HG02623 (cell line): ENCODE measurements around the gene TBC1D14.
"Not testable (repeated sequence)": the region's sequence is repeated elsewhere in the genome, so short reads cannot be mapped to it uniquely, and the experiment has no call there.

ENCODE experiments used
- ATAC-seq: cut with Tn5 transposase; IDR thresholded peaks from one replicate; pipeline ENCODE4 v1.9.1; 2021; ENCODE audit warnings: moderate library complexity; ENCODE audit not compliant: unreplicated experiment

The TBC1D14 gene

DNA sequence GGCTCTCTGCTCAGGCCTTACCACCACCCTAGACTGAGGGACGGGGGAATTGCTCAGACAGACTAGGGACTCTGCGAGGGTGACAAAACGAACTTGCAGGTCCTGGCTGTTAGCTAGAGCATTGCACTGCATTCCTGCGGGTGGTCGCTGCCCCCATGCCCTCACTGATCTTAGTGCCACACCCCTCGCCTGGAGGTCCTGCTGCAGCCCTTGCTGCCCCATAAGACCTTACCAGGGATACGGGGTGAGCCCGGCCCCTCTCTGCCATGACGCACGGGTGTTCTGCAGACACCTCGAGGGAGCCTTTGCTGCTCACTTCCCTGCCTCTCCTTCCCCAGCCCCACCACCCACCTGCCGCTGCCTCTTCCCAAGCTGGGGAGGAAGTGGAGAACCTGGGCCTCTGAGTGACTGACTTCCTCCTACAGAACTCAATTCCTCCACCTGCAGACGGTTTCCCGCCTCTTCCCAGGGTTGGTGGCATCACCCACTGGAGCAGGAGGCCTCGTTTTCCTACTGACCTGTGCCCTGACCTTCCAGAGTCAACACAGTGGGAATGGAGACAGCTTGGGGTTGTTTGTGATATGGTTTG lies 19.8 kb upstream of the TBC1D14 start:
- ATAC-seq = no peak

DNA sequence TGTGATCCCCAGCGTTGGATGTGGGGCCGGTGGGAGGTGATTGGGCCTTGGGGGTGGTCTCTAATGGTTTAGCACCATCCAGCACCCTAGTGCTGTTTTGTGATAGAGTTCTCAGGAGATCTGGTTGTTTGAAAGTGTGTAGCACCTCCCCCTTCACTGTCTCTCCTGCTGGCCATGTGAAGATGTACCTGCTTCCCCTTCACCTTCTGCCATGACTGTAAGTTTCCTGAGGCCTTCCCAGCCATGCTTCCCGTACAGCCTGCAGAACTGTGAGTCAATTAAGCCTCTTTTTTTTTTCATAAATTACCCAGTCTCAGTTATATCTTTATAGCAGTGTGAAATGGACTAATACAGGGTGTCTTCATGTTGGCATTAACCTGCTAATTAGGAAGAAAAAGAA lies 19.3 kb upstream of the TBC1D14 start:
- ATAC-seq = no peak

DNA sequence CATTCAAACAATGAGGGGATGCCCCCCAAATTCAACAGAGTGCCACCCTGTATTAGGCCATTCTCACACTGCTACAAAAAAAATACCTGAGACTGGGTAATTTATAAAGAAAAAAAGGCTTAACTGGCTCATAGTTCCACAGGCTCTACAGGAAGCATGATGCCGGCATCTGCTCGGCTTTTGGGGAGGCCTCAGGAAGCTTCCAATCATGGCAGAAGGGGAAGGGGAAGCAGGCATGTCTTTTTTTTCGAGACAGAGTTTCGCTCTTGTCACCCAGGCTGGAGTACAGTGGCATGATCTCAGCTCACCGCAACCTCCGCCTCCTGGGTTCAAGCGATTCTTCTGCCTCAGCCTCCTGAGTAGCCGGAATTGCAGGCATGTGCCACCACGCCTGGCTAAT lies 18.7 kb upstream of the TBC1D14 start:
- not testable (repeated sequence) for ATAC-seq

DNA sequence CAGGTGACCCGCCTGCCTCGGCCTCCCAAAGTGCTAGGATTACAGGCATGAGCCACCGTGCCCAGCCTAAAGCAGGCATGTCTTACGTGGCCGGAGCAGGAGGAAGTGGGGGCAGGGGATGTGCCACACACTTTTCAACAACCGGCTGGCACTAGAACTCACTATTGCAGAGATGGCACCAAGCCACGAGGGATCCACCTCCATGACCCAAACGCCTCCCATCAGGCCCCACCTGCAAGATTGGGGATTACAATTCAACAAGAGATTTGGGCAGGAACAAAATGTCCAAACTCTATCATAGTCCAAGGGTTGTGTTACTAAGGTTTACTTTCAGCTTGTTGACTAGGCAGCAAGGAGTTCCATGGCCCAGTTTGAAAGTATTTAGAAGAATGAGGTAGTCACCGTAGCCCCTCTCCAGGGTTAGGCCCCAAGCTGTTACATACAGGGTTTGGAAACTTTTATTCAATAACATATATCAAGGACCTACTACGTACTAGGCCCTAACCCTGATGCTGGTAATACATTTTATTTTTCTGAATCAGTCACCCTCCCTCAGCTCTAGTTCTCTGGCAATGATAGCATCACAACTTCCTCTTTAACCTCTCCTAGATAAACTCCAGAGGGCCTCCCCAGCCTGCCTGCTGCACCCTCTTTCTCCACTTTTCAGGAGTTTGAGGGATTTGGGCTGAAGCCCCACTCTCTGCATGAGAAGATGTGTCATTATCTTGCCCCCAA lies 18.0 kb upstream of the TBC1D14 start:
- no peak for ATAC-seq

DNA sequence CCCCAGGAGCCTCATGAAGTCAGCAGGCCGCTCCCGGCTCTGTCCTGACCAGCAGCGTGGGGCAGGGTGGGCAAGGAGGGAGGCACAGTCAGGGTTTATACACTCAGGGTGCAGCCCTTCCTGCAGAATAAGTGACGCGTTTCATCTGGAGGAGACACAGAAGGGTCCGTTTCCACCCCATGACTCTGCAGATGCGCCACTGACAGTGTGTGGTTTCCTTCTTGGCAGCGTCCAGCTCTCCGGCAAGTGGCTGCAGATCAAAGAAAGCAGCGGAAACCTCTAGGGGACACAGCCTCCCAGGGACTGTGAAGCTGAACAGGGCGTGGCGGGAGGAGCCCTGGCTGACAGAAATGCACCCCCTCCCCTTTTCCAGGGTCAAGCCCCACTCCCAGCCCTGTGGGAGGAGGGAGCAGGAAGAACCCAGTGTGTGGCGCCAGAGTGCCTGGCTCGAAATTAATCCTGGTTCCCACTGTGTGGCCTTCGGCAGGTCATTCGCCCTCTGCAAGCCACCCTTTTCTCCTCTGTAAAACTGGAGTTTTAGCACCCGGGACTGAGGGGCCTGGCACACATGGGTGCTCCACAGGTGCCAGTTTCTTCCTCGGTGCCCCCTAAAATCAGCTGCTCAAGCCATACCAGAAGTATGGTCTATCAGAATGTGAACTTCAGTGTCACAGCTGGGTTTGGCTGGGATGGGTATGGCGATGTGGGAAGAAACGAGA lies 17.3 kb upstream of the TBC1D14 start:
- ATAC-seq = no peak

DNA sequence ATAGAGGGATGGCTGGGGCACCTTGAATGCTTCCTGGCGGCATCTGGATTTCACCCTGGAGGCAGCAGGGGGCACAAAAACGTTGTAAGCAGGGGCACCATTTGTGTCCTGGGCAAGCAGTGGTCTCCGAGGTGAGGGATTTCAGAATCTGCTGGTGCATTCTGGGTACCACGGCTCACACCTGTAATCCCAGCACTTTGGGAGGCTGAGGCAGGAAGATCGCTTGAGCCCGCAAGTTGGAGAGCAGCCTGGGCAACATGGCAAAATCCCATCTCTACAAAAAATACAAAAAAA lies 16.8 kb upstream of the TBC1D14 start:
- ATAC-seq = no peak

DNA sequence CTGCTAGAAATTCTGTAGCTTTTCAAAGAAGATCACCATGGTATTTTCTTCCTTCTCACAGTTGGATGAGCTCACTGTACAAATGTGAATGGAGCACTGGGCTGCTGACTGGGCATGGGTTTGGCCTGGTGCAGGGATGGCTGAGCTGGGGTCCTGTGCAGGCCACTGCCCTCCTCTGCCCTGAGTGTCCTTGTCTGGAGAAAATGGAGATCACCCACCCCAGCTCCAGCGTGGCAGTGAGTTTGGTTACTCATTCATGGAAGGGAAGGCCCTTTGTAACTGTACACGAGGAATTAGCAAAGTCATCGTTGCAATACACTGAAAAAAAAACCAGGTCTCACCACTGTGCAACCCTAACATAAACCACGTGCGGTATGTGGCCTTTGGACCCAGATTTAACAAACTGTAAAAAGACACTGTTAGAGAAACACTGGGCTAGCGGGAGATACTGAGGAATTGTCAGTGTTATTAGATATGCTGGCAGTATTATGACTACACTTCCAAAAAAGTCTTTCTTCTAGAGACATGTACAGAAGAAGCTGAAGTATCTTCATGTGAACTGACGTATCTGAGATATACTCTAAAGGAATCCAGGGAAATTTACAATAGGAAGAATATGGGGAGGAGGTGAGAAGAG lies 16.1 kb upstream of the TBC1D14 start:
- no peak for ATAC-seq

DNA sequence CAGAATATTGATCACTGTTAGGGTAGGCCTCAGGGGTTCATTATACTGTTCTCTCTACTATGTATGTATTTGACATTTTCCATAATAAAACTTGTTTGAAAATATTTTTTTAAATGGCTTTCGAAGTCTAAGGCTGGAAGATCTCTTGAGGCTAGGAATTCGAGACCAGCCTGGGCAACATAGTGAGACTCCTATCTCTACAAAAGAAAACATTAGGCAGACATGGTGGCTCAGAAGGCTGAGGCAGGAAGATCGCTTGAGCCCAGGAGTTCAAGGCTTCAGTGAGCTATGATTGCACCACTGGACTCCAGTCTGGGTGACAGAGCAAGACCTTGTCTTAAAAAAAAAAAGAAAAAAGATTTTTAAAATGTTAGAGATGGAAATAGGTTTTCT lies 15.5 kb upstream of the TBC1D14 start:
- ATAC-seq = no peak

DNA sequence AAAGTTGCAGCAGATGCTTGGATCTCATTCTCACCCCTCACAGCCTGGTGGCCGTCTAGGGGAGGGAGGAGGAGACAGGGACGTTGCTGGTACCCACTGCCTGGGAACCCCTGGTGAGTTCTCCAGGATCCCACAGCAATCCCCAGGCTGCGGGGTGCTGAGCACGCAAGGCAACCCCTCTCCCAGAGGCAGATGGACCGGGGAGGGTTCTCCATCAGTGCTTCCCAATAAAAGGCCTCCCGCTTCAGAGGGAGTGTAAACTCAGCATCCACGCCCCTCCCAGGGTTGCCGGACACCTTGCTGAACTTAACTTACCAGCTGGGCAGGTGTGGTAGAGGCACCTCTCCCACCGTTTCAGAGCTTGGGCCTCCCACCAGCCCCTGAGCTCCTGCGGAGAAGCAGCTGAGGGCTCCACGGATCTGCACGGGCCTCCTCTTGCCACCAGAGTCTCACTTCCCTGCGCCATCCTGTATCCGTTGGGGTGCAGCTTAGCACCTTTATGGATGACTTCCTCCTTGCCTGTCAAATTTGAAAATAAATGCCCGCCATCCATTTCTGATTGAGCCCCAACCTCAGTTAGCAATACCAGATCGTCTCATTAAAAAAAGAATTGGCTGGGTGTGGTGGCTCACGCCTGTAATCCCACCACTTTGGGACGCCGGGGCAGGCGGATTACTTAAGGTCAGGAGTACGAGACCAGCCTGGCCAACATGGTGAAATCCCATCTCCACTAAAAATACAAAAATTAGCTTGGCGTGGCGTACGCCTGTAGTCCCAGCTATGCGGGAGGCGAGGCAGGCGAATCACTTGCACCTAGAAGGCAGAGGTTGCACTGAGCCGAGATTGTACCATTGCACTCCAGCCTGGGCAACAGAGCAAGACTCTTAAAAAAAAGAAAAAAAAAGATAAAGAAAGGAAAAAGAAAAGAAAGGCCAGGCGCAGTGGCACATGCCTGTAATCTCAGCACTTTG lies 14.8 kb upstream of the TBC1D14 start:
- no peak for ATAC-seq

DNA sequence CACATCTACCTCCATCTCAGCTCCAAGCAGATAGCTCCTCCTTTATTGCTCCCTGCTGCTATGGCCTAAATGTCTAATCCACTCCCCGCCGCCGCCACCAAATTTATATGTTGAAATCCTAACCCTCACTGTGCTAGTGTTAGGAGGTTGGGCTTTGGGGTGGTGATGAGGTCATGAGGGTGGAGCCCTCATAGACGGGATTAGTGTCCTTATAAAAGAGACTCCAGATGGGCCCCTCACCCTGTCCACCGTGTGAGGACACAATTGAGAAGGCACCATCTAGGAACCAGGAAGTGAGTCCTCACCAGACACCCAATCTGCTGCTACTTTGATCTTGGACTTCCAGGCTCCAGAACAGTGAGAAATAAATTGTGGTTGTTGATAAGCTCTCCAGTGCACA lies 13.6 kb upstream of the TBC1D14 start:
- no peak for ATAC-seq

DNA sequence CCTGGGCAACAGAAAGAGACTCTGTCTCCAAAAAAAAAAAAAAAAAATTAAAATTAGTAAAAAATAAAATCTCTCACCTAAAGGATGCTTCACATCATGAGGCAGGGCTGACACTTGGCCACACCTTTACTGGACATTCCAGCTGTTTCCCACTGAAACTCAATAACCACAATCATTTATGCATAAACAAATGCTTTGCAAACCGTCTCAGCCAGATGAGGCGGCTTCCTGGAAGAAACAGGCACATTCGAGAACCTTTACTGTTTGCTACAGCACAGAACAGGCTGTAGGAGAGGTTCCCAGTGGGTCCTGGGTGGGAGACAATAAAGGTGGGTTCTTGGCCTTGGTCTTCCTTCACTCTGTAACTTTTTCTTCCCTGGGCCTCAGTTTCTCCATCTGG lies 10.9 kb upstream of the TBC1D14 start:
- no peak for ATAC-seq

DNA sequence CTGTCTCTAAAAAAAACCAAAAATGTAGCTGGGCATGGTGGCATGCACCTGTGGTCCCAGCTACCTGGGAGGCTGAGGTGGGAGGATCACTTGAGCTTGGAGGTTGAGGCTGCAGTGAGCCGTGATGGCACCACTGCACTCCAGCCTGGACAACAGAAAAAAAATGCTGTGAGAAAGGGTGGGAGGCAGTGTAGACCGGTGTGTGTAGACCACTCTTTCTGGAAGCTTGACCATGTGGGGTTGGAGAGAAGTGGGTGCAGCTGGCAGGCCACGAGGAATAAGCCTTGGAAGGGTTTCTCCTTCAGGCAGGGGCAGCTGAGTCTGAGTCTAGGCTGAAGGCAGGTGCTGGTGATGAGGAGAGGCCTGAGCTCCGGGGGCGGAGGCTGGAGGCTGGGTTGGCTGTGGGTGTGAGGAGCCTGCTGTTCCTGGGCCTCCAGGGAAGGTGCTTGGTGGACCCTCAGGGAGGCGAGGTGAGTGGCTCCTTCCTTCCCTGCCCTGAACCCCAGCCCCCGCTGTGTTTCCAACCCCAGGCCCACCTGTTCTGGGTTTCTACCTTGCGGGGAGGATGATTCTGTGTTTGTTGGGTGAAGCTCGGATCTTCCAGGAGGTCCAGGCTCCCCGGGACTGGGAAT lies 9.3 kb upstream of the TBC1D14 start:
- no peak for ATAC-seq

DNA sequence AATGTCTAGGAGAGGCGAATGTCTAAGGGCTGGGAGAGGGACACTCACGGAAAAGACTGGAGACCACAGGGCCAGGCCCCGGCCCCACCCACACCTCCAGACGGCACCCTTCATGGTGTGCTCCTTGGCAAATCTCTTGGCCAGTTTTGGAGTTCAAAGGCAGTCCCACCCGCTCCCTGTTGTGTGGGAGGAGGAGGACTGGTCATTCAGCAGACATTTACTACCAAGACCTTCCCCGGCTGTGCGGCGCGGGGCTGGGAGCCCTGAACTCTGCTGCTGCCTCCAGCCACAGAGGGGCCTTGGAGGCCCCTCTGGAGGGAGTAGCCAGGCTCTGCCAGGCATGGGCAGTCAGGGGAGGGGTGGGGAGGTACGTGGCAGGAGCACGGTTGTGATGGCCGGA lies 8.7 kb upstream of the TBC1D14 start:
- no peak for ATAC-seq

DNA sequence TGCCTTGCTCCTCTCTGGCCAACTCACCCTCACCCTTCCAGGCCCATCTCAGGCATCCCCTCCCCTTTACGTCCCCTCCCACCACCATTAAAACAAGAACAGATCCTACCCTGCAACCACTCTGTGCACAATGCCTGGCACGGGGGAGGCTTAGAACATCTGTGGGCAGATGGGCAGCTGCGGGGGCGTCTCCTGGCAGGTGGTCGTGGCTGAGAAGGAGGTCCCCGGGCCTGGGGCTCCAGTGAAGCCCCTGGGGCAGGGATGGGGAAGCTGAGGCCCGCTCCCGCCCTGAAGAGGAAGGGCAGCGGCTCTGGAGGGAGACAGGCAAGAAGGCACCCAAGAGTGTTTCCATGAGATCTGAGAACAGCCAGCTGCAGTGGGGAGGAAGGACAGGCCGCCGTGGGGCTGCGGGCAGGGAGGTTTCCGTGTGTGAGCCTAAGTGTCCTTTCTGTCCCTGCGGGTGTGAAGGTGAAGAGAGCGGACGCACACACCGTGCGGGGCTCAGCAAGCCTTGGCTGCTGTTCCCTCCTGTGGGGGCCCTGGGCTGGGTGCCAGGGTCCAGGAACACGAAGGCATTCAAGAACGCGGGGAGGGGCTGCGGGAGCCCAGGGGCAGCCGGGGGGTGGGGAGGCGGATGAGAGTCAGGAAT lies 7.8 kb upstream of the TBC1D14 start:
- no peak for ATAC-seq

DNA sequence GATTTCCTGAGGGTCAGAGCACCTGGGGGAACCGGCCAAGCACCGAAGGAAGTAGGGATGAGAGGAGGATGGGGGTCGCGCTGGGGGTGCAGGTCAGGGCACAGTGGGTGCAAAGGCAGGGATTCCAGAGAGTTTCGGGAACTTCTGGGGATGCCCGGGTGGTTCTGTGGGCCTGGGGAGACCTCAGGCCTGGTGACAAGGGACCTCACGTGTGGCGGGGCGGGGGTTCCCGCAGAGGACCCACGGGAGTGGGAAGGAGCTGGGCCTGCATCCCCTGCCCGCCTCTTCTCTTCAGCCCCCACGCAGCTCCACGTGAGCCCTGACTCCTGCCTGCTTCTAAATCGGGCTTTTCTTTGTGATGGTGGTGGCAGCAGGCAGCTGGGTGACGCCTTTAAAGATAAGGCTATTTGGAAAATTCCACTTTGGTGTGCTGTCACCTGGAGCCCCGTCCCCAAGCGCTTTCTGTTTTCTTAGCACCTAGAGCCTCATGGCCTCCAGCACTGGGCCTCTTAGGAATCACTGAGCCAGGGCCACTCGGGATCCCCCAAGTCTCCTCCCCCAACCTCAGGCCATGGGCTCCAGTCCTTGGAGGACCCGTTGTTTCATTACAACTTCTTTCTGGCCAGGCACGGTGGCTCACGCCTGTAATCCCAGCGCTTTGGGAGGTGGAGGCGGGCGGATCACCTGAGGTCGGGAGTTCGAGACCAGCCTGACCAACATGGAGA lies 7.1 kb upstream of the TBC1D14 start:
- no peak for ATAC-seq

DNA sequence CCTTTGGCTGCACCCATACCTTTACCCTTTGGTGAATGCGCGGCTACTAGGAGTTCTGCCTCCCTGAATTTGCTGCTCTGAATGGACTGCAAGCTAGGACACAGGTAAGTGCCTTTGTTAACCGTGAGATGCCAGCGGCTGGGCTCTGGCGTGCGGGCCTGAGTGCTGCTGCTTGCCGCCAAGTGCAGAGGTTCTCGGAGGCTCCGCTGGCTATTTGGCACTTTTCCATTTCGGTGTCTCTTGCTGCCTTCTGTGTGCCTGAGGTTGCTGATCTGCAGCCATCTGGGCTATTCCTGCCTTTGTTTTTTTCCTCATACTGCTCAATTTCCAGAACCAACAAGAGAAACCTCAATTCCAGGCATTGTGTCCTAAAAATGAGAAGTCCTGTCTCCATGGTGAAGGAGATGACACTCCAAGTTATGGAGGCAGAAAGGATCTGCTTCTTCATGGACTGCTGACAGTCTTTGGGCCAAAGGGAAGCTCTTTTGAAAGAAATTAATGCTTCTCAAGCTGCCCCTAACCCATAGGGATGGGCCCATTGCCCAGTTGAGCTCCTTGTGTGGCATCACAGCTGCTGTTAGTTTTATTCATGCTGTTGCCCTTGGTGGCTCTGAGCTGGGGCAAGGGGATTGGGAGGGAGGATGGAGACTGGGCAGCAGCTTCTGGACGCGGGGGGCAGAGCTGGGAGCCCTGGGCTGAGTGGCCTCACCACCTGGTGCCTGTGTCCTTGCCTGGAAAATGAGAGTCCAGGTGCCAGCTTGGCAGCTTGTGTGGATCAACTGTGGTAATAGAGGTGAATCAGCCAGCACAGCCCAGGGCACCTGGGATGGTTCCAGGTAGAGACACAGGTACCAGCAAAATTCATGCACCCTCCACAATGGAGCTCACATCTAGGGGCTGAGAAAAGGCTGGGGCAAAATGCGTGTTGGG lies 3.8 kb upstream of the TBC1D14 start:
- ATAC-seq = no peak

DNA sequence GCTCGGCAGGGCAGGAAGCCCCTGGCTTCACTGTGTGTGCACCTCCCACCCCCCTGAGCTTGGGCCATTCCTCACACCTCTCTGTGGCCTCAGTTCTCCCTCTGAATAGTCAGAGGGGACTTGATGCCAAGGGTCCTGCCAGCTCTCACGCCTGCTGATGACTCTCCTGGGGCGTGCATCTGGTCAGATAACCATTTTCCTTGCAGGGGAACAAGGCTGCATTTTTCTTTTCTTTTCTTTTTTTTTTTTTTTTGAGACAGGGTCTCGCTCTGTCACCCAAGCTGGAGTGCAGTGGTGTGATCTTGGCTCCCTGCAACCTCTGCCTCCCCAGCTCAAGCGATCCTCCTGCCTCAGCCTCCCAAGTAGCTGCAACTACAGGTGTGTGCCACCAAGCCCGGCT lies 3.1 kb upstream of the TBC1D14 start:
- ATAC-seq = not testable (repeated sequence)

DNA sequence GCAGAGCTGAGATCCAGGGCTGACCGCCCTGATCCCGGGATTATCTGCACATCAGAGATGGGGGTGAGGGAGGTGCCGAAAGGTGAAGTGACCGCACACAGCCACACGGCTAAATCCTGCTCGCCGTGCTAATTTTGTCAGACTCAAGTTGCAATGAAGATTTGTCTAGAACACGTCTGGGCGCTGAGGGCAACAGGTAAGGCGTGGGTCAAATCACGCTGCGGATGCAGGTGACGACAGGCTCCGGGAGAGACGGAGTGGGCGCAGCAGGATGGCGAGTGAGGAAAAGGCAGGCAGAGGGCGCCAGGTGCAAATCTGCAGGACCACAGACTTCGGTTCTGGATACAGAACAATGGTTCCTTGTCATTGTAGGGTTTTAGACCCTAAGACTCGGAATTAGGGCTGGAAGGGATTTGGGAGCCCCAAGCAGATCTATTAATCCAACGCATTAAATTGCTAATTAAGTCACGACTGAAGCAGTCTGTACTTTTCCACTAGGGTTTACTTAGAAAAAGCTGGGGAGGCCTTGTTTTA lies 1.9 kb upstream of the TBC1D14 start:
- no peak for ATAC-seq
